Ovary (tissue), 9 donors: Measurements from ENCODE around the gene IL1RN. TPM values are rescaled to one million over a fixed set of nuclear protein-coding genes. Genes with fewer than 3 reads are reported as not detected.

ENCODE experiments used
- DNase-seq, 5 donors: peaks; one replicate each; pipeline ENCODE4 v3.0.0-alpha.2; 2019 to 2020
- H3K27ac ChIP-seq, 2 donors: fragments of 200-600 bp; one replicate each; pipeline versions ENCODE4 v1.5.1 to v1.8.0; 2019 to 2022
- H3K27me3 ChIP-seq: fragments of 200-600 bp; one replicate; pipeline ENCODE4 v1.8.0; 2022
- H3K36me3 ChIP-seq: fragments of 200-600 bp; sonication (generic); one replicate; pipeline ENCODE4 v1.5.1; 2019
- H3K4me1 ChIP-seq: one replicate; pipeline ENCODE4 v1.8.1; 2013; ENCODE audit warnings: mild to moderate bottlenecking, moderate library complexity; ENCODE audit not compliant: insufficient read depth
- H3K4me3 ChIP-seq: fragments of 200-600 bp; sonication (generic); one replicate; pipeline ENCODE4 v1.5.1; 2017
- H3K9me3 ChIP-seq, 2 donors: fragments of 200-600 bp in 1 of 2; sonication (generic) in 1 of 2; one replicate each; pipeline versions ENCODE4 v1.5.1 to v1.8.1; 2013 to 2019; ENCODE audit warnings: mild to moderate bottlenecking in 1 of 2, moderate library complexity in 1 of 2
- CTCF ChIP-seq, 3 donors: fragments of 450-650 bp in 2 of 3; fragments of 200-600 bp in 1 of 3; IDR thresholded peaks; one replicate each; pipeline versions ENCODE4 v1.5.1 to v1.8.0; 2016 to 2022; ENCODE audit warnings: antibody characterized with exemption in 3 of 3, mild to moderate bottlenecking in 1 of 3
- EP300 ChIP-seq: sonication (generic); formaldehyde crosslinking; IDR thresholded peaks from one replicate; pipeline ENCODE4 v1.6.1; 2017; ENCODE audit warnings: antibody characterized with exemption
- POLR2A ChIP-seq: fragments of 450-650 bp; IDR thresholded peaks from one replicate; pipeline ENCODE4 v1.6.1; 2017; ENCODE audit warnings: antibody characterized with exemption, mild to moderate bottlenecking, moderate library complexity
- WGBS, 3 donors: extraction: QIAGEN DNeasy Blood & Tissue Kit in 1 of 3; methylation state at CpG; one replicate each; pipeline versions ENCODE4 v1.1.5 to v1.1.7; 2013 to 2017; 5-methylcytosine and 5-hydroxymethylcytosine counted together
- intact Hi-C, 4 donors: fragments of 100-400 bp; cut with DNase I; formaldehyde crosslinking; loops; one replicate each; pipeline versions ENCODE4 v1.11.0 to v1.15.1; 2022 to 2023
- polyA plus RNA-seq, 2 donors: library from polyadenylated mRNA; stranded (reverse); fragments of 200-250 nt in 1 of 2; fragments of 350-450 nt in 1 of 2; fragmentation: Illumina TruSeq in 1 of 2; extraction: RNeasy Lipid Tissue Mini Kit (QIAGEN cat#74804) in 1 of 2; gene quantifications; one replicate each; pipeline ENCODE4 v1.2.3, GENCODE V29; 2013 to 2014
- total RNA-seq, 7 donors: library from RNA; depleted of rRNA in 2 of 7; stranded (reverse); fragments of >200 nt in 2 of 7; fragmentation: NEBNext Ultra II Directional in 3 of 7; extraction: Animal tissue kit (Norgen Biotek cat#: 25700) in 3 of 7; gene quantifications; one replicate each; pipeline versions ENCODE4 v1.1.0 to v1.2.4, GENCODE V29; 2016 to 2023
- donor health status: DM: no; HTN: no; CAD: no; lungs with moderate emphysema.
- donor health status: DM: no; HTN: no; CAD: no.
- donor health status: Bipolar disorder and iron deficiency.
- donor health status: DM: yes; HTN: yes; CAD: no.
- donor health status: DM: no; HTN: no; CAD: no.
- donor health status: DM: yes; HTN: yes; CAD: no.

The IL1RN gene
- total and polyA plus RNA-seq, 9 donors = 0.29 to 7.9 (median 0.56) TPM; not detected in 1

- intact Hi-C loops = no loop called here
- H3K27me3 ChIP-seq = no peaks in the 10 kb centered on the region
- DNase-seq = no peak
- H3K27ac ChIP-seq = no peak overlapping the region
- H3K4me3 ChIP-seq = no peak overlapping the region
- 85 to 90% (median 88%) methylated on average over 5 to 6 of the region's 6 CpGs for WGBS, 3 donors
- no peak for TF ChIP-seq CTCF (IDR thresholded peaks at IDR 0.05)
- TF ChIP-seq POLR2A = no peak
- TF ChIP-seq EP300 = no peak
- no peaks in the 10 kb centered on the region for H3K36me3 ChIP-seq
- no peaks in the 10 kb centered on the region for H3K9me3 ChIP-seq
- no peaks in the 10 kb centered on the region for H3K4me1 ChIP-seq
Measured at GRCh38 chr2:113098532-113098931, 28.9 kb upstream of the IL1RN start.

GRCh38 chr2:113102133-113102532, 25.3 kb upstream of the IL1RN start:
- H3K27me3 ChIP-seq = no peaks in the 10 kb centered on the region
- WGBS, 3 donors = 60 to 94% (median 89%) methylated on average over 2 of the region's 2 CpGs
- no peaks in the 10 kb centered on the region for H3K36me3 ChIP-seq
- DNase-seq = no peak
- no peak overlapping the region for H3K27ac ChIP-seq
- no peaks in the 10 kb centered on the region for H3K4me1 ChIP-seq
- H3K4me3 ChIP-seq = no peak overlapping the region
- intact Hi-C loops = no loop called here
- H3K9me3 ChIP-seq = no peaks in the 10 kb centered on the region
- TF ChIP-seq POLR2A (no peak), CTCF (IDR thresholded peaks at IDR 0.05) (no peak), EP300 (no peak)

- DNase-seq = no peak
- Histone ChIP-seq H3K9me3 (no peaks in the 10 kb centered on the region), H3K4me1 (no peaks in the 10 kb centered on the region), H3K4me3 (no peak overlapping the region), H3K27me3 (no peaks in the 10 kb centered on the region), H3K27ac (no peak overlapping the region), H3K36me3 (no peaks in the 10 kb centered on the region)
- 86 to 92% (median 91%) methylated on average over 4 of the region's 4 CpGs for WGBS, 3 donors
- TF ChIP-seq CTCF (IDR thresholded peaks at IDR 0.05) = no peak
- TF ChIP-seq EP300 = no peak
- no peak for TF ChIP-seq POLR2A
- intact Hi-C loops = no loop called here
Measured at GRCh38 chr2:113103277-113103676, 24.1 kb upstream of the IL1RN start.

GRCh38 chr2:113104054-113104611, 23.3 kb upstream of the IL1RN start:
- no peaks in the 10 kb centered on the region for H3K27me3 ChIP-seq
- WGBS, 3 donors = 64 to 87% (median 87%) methylated on average over 3 of the region's 3 CpGs
- DNase-seq = no peak
- H3K9me3 ChIP-seq = no peaks in the 10 kb centered on the region
- H3K4me1 ChIP-seq = no peaks in the 10 kb centered on the region
- TF ChIP-seq EP300 (no peak), CTCF (IDR thresholded peaks at IDR 0.05) (no peak), POLR2A (no peak)
- intact Hi-C loops = no loop called here
- H3K36me3 ChIP-seq = no peaks in the 10 kb centered on the region
- no peak overlapping the region for H3K4me3 ChIP-seq
- H3K27ac ChIP-seq = no peak overlapping the region
